ENCODE measurements around the gene SCAPER.

DNA sequence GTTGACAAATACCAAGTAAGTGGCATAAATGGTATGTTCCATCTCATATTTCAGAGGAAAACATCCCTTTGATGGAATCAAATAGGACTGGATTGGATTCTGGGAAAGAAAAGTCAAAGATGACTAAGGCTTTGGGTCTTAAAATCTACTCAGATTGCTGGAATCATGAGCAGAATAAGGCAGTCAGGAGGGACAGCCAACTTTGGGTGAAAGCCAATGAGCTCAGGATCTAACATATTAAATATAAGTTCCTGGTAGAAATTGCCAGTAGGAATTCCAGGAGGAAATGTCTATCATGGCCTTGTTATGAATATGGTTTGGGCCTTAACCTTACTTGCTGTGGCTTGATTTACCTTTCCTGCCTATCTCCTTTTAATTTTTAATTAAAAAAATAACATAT is 513.3 kb downstream of the SCAPER start:
- TF ChIP-seq, protein P1, sequence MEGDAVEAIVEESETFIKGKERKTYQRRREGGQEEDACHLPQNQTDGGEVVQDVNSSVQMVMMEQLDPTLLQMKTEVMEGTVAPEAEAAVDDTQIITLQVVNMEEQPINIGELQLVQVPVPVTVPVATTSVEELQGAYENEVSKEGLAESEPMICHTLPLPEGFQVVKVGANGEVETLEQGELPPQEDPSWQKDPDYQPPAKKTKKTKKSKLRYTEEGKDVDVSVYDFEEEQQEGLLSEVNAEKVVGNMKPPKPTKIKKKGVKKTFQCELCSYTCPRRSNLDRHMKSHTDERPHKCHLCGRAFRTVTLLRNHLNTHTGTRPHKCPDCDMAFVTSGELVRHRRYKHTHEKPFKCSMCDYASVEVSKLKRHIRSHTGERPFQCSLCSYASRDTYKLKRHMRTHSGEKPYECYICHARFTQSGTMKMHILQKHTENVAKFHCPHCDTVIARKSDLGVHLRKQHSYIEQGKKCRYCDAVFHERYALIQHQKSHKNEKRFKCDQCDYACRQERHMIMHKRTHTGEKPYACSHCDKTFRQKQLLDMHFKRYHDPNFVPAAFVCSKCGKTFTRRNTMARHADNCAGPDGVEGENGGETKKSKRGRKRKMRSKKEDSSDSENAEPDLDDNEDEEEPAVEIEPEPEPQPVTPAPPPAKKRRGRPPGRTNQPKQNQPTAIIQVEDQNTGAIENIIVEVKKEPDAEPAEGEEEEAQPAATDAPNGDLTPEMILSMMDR (IDR thresholded peaks at IDR 0.05 in 2 of 3, conservative IDR thresholded peaks at IDR 0.05 in 1 of 3; ENCODE audit: borderline replicate concordance in 1 of 3, insufficient read depth in 1 of 3, low read depth in 2 of 3, low read length in 2 of 3), result no peak
- no peak for TF ChIP-seq POLR2AphosphoS5 (IDR thresholded peaks at IDR 0.05; ENCODE audit: low read depth, low read length)
- TF ChIP-seq, protein P2, sequence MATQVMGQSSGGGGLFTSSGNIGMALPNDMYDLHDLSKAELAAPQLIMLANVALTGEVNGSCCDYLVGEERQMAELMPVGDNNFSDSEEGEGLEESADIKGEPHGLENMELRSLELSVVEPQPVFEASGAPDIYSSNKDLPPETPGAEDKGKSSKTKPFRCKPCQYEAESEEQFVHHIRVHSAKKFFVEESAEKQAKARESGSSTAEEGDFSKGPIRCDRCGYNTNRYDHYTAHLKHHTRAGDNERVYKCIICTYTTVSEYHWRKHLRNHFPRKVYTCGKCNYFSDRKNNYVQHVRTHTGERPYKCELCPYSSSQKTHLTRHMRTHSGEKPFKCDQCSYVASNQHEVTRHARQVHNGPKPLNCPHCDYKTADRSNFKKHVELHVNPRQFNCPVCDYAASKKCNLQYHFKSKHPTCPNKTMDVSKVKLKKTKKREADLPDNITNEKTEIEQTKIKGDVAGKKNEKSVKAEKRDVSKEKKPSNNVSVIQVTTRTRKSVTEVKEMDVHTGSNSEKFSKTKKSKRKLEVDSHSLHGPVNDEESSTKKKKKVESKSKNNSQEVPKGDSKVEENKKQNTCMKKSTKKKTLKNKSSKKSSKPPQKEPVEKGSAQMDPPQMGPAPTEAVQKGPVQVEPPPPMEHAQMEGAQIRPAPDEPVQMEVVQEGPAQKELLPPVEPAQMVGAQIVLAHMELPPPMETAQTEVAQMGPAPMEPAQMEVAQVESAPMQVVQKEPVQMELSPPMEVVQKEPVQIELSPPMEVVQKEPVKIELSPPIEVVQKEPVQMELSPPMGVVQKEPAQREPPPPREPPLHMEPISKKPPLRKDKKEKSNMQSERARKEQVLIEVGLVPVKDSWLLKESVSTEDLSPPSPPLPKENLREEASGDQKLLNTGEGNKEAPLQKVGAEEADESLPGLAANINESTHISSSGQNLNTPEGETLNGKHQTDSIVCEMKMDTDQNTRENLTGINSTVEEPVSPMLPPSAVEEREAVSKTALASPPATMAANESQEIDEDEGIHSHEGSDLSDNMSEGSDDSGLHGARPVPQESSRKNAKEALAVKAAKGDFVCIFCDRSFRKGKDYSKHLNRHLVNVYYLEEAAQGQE (IDR thresholded peaks at IDR 0.05; ENCODE audit: low read depth), result no peak
- no peak for TF ChIP-seq RAD21 (IDR thresholded peaks at IDR 0.05; ENCODE audit: low read depth)

Measured in HCT116 (cell line).